Activated T-cell treated with anti-CD3 and anti-CD28 coated beads, Interleukin-2, amount 50 U/mL, for 4 hours (primary cell): ENCODE measurements around the gene TEX54. TPM values are rescaled to one million over a fixed set of nuclear protein-coding genes. Genes with fewer than 3 reads are reported as not detected.
"Not testable (repeated sequence)": the region's sequence is repeated elsewhere in the genome, so short reads cannot be mapped to it uniquely, and the experiment has no call there.

Experiments used
- ATAC-seq, 2 donors: fragments of 200-7000 bp; cut with Tn5 transposase; one replicate each; pipeline ENCODE4 v1.10.0; 2021
- DNase-seq: peaks from one replicate; pipeline ENCODE4 v3.0.0-alpha.2; 2020
- H3K27me3 Mint-ChIP-seq: one replicate; pipeline ENCODE4 v1.8.0; 2021; ENCODE audit warnings: low read depth, mixed read lengths
- H3K36me3 Mint-ChIP-seq: one replicate; pipeline ENCODE4 v1.8.0; 2022; ENCODE audit warnings: mixed read lengths; ENCODE audit not compliant: insufficient read depth
- H3K4me1 Mint-ChIP-seq: one replicate; pipeline ENCODE4 v1.8.0; 2021; ENCODE audit warnings: low read depth, mixed read lengths
- H3K4me3 Mint-ChIP-seq: one replicate; pipeline ENCODE4 v1.8.0; 2021; ENCODE audit warnings: mild to moderate bottlenecking, moderate library complexity, mixed read lengths
- H3K9me3 Mint-ChIP-seq: one replicate; pipeline ENCODE4 v1.8.0; 2021; ENCODE audit warnings: mixed read lengths
- total RNA-seq, 3 donors: library from RNA; stranded (reverse); gene quantifications; one replicate each; pipeline ENCODE4 v1.2.1, GENCODE V29; 2021

The TEX54 gene
- total RNA-seq, 3 donors from 2014 or later = 0.63 to 0.92 (median 0.89) TPM

GRCh38 chr11:62860835-62861563 is 28.4 kb upstream of the TEX54 start:
- Mint-ChIP-seq H3K4me1 (peaks cover 22% of the 10 kb centered on the region), H3K4me3 (no peak overlapping the region), H3K36me3 (no peaks in the 10 kb centered on the region), H3K27me3 (no peaks in the 10 kb centered on the region), H3K9me3 (no peaks in the 10 kb centered on the region)
- no peak for ATAC-seq
- DNase-seq = no peak

- ATAC-seq, H3K27me3 Mint-ChIP-seq, H3K9me3 Mint-ChIP-seq, DNase-seq, H3K4me3 Mint-ChIP-seq: not testable (repeated sequence)
- Mint-ChIP-seq H3K36me3 (peaks cover 13% of the 10 kb centered on the region), H3K4me1 (peaks cover 28% of the 10 kb centered on the region)
Measured at GRCh38 chr11:62859281-62859703, 26.7 kb upstream of the TEX54 start.

- DNase-seq (no peak), ATAC-seq (no peak)
- Mint-ChIP-seq H3K4me1 (peaks cover 38% of the 10 kb centered on the region), H3K4me3 (peak overlapping the region; percentile 97), H3K9me3 (no peaks in the 10 kb centered on the region), H3K36me3 (peaks cover 24% of the 10 kb centered on the region), H3K27me3 (no peaks in the 10 kb centered on the region)
Measured at GRCh38 chr11:62858201-62858600, 25.6 kb upstream of the TEX54 start.

GRCh38 chr11:62857541-62857982 is 24.9 kb upstream of the TEX54 start:
- peaks cover 41% of the 10 kb centered on the region for H3K4me1 Mint-ChIP-seq
- ATAC-seq (no peak), DNase-seq (no peak)
- H3K4me3 Mint-ChIP-seq = peak overlapping the region; percentile 97
- H3K27me3 Mint-ChIP-seq = no peaks in the 10 kb centered on the region
- H3K36me3 Mint-ChIP-seq = peaks cover 30% of the 10 kb centered on the region
- no peaks in the 10 kb centered on the region for H3K9me3 Mint-ChIP-seq

DNA sequence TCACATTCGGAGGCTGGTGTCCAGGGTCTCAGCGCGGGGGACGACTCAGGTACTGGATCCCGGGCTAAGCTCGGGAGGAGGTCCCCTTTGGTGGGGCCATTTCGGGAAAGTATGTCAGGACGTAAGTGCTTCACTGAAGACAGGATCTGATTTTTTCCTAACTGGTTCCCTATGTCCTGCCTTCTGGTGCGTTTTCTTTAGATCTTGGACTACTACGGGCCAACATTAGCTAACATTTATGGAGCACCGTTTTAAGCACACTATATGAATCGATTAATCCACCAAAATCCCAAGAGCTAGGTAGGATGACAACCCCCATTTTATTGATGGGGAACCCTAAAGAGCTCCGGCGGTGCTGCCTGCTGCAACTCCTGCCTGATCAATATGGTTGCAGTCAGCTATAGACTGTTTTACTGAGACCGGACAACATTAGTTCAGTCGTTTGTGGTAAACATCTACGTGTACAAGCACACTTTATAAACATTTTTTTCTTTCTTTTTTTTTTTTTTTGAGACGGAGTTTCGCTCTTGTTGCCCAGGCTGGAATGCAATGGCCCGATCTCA is 23.8 kb upstream of the TEX54 start:
- Mint-ChIP-seq H3K27me3 (no peaks in the 10 kb centered on the region), H3K4me1 (peaks cover 48% of the 10 kb centered on the region), H3K4me3 (peak overlapping the region; percentile 97), H3K36me3 (peaks cover 40% of the 10 kb centered on the region), H3K9me3 (no peaks in the 10 kb centered on the region)
- no peak for ATAC-seq
- DNase-seq = no peak

- Mint-ChIP-seq H3K27me3 (no peaks in the 10 kb centered on the region), H3K4me1 (peaks cover 49% of the 10 kb centered on the region), H3K9me3 (no peaks in the 10 kb centered on the region), H3K4me3 (peak overlapping the region; percentile 97), H3K36me3 (peaks cover 40% of the 10 kb centered on the region)
- ATAC-seq (peak; percentile 71 to 83), DNase-seq (peak; percentile 99)
Measured at GRCh38 chr11:62855571-62856332, 23.1 kb upstream of the TEX54 start.

GRCh38 chr11:62854825-62855570 is 22.4 kb upstream of the TEX54 start:
- Mint-ChIP-seq H3K9me3 (no peaks in the 10 kb centered on the region), H3K36me3 (peaks cover 40% of the 10 kb centered on the region), H3K27me3 (no peaks in the 10 kb centered on the region), H3K4me1 (peaks cover 49% of the 10 kb centered on the region), H3K4me3 (peak overlapping the region; percentile 97)
- DNase-seq (no peak), ATAC-seq (no peak)

DNA sequence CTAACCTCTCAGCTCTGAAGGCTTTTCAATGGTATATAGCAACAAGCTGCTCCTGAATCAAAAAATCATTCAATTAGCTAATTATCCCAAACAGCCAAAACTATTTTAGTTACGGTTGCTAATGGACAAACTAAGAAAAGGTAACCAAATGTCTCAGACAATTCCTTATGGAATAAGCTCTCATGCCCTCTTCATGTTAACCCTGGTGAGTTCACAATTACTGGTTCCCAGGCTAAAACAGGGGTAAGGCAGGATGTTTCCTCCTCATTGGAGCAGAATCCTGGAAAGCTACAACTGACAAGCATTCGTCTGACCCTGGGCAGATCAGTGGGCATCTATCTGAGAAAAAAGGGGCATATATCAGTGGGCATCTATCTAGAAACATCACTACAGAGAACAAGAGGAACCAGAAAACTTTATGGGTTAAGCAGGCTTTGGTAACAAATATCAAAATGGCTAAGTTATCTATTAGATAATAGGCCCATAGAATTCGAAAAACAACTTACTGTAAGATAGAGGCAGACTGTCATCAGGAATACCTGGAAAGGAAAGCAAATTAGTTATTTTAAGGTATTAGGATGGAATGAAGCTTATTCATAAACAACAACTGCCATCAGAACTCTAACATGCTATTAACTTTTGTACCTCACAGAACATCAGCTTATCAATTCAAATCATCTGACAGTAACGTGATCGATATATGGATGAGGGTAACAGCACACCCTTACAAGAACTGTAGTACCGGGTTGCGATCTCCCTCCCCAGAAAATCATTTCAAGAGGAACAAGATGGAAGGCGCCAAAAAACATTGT is 21.6 kb upstream of the TEX54 start:
- Mint-ChIP-seq H3K27me3 (no peaks in the 10 kb centered on the region), H3K4me1 (peaks cover 47% of the 10 kb centered on the region), H3K36me3 (peaks cover 40% of the 10 kb centered on the region), H3K9me3 (no peaks in the 10 kb centered on the region), H3K4me3 (peak overlapping the region; percentile 97)
- ATAC-seq (no peak), DNase-seq (no peak)

GRCh38 chr11:62853279-62853965 is 20.8 kb upstream of the TEX54 start:
- ATAC-seq = peak; percentile 6 to 16
- DNase-seq = no peak
- Mint-ChIP-seq H3K4me1 (peaks cover 47% of the 10 kb centered on the region), H3K36me3 (peaks cover 40% of the 10 kb centered on the region), H3K4me3 (peak overlapping the region; percentile 97), H3K9me3 (no peaks in the 10 kb centered on the region), H3K27me3 (no peaks in the 10 kb centered on the region)

DNA sequence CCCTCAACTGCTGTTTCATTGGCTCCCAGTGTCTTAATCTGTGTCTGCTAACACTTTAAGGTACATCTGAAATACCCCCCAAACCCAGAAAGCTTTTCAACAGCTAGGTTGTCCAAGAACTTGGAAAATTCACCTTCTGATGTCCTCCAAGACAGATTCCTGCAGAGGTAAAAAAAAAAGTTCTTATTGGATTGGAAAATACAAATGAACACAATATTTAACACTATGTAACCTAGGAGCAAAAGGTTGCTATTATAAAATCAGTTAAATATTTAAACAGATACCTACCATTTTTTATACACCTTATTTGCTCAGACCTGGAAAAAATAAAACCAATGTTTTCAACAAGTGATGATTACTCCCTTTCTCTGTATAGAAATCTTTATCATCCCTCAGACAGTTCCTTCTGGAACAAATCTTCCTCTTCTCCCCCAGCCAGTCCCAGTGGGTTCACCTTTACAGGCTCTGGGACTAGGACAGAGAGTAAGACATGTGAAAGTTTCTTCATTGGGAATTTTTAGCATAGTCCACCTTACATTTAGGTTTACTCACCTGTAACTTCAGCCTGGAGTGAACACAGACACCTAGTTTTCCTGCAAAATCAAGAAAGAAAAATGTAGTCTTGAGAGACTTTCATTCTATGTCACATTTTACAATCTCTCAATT is 20.0 kb upstream of the TEX54 start:
- ATAC-seq (no peak), DNase-seq (no peak)
- Mint-ChIP-seq H3K4me1 (peaks cover 41% of the 10 kb centered on the region), H3K27me3 (no peaks in the 10 kb centered on the region), H3K4me3 (peak overlapping the region; percentile 97), H3K9me3 (no peaks in the 10 kb centered on the region), H3K36me3 (peaks cover 40% of the 10 kb centered on the region)

- ATAC-seq (no peak), DNase-seq (no peak)
- Mint-ChIP-seq H3K4me1 (peaks cover 38% of the 10 kb centered on the region), H3K36me3 (peaks cover 40% of the 10 kb centered on the region), H3K4me3 (peak overlapping the region; percentile 97), H3K9me3 (no peaks in the 10 kb centered on the region), H3K27me3 (no peaks in the 10 kb centered on the region)
Measured at GRCh38 chr11:62851807-62852522, 19.3 kb upstream of the TEX54 start.
